Gastroesophageal sphincter (tissue), 3 donors: ENCODE data around the gene MAPK7.

Source experiments
- POLR2A ChIP-seq, 2 donors: fragments of 450-650 bp; IDR thresholded peaks; one replicate each; pipeline ENCODE4 v1.6.1; 2017; ENCODE audit warnings: antibody characterized with exemption in 2 of 2, mild to moderate bottlenecking in 2 of 2, moderate library complexity in 1 of 2
- POLR2AphosphoS5 ChIP-seq: sonication (generic); formaldehyde crosslinking; IDR thresholded peaks from one replicate; pipeline ENCODE4 v1.6.1; 2017; ENCODE audit warnings: antibody characterized with exemption
- TF ChIP-seq, protein P1 (sequence below), 4 experiments: fragments of 200-600 bp in 2 of 4; fragments of 450-650 bp in 2 of 4; sonication (generic) in 1 of 4; IDR thresholded peaks; one replicate each; pipeline ENCODE4 v1.5.1; 2017 to 2019; ENCODE audit warnings: antibody characterized with exemption in 4 of 4, mild to moderate bottlenecking in 2 of 4, moderate library complexity in 2 of 4

DNA sequence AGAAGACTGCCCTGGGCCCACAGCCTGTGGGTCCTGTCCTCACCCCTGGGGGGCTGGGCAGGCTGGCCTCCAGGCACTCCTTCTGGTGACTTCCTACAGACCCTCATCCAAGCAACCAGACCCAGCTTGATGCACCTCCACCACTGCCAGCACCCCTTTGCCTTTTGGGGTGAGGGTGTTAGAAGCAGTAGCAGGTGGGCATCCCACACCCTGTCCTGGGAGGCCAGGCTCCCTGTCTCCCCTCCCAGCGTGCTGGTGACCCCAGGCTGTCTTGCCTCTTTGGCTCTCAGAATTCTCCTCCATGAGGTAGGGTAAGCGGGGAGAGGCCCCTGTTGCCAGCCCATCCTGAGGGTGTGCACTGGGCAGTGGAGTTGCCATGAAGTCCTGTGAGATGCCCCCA lies 49.2 kb upstream of the MAPK7 start:
- TF ChIP-seq POLR2A (IDR thresholded peaks at IDR 0.05) (no peak), POLR2AphosphoS5 (no peak)
- TF ChIP-seq, protein P1, sequence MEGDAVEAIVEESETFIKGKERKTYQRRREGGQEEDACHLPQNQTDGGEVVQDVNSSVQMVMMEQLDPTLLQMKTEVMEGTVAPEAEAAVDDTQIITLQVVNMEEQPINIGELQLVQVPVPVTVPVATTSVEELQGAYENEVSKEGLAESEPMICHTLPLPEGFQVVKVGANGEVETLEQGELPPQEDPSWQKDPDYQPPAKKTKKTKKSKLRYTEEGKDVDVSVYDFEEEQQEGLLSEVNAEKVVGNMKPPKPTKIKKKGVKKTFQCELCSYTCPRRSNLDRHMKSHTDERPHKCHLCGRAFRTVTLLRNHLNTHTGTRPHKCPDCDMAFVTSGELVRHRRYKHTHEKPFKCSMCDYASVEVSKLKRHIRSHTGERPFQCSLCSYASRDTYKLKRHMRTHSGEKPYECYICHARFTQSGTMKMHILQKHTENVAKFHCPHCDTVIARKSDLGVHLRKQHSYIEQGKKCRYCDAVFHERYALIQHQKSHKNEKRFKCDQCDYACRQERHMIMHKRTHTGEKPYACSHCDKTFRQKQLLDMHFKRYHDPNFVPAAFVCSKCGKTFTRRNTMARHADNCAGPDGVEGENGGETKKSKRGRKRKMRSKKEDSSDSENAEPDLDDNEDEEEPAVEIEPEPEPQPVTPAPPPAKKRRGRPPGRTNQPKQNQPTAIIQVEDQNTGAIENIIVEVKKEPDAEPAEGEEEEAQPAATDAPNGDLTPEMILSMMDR (IDR thresholded peaks at IDR 0.05), result no peak
